ENCODE results near the gene FAM111A.

The FAM111A gene

DNA sequence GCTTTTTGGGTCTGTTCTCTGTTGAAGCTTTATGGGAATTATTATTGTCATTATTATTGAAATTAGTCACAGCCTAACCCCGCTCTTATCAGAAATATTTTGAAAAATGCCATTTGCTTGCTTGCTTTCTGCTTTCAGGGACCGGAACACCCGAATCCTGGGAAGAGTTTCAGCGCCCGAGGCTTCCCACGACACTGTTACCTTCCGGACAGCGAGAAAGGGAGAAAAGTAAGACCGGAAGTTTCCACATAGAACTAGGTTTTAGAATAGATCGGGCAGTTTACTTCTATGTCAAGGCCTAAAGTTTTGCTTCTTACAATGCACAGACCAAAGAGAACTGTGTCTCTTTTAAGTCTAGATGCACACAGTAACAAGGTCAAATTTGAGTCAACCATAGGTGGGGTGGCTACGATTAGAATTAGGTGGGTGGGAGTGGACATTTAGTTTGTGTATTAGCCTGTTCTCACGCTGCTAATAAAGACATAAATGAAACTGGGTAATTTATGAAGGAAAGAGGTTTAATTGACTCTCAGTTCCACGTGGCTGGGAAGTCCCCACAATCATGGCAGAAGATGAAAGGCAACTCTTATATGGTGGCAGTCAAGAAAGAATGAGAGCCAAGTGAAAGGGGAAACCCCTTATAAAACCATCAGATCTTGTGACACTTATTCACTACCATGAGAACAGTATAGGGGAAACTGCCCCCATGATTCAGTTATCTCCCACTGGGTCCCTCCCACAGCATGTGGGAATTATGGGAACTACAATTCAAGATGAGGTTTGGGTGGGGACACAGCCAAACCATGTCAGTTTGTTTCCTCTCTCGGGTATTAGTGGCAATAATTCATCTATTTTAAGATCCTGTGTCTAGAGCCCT lies 57.1 kb downstream of the FAM111A start:
- no peak for DNase-seq (ENCODE audit: low read depth in 2 of 2)

DNA sequence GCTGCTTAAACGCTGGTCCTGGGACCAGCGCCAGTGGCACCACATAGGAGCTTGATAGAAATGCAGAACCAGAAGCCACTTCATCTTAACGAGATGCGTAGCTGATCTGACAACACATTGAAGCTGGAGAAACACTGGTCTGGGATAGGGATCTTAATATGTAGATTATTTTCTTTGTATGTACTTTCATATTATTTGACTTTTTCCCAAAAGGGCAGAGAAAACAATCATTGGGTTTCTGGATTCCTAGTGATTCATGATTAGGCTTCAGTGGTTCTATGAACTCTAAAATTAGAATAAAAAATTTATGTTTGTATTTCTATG lies 57.7 kb downstream of the FAM111A start:
- no peak for DNase-seq (ENCODE audit: low read depth in 2 of 2)

DNA sequence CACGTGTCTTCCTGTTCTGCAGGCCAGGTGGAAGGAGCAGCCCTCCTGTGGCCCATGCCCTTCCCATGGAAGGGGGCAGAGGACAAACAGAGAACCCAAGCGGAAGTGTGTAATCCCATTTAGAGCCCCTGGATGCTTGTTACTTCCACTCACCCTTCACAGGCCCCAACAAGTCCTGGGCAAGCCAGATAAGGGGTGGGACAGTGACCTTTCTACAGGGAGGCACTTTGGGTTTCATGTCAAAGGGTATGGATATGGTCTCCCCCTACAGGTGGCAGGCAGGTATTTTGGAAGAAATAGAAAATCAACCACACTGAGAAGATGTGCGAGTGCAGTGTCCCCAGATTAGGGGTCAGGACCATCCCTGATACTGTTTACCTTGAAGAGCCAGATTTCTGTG lies 58.7 kb downstream of the FAM111A start:
- no peak for DNase-seq (ENCODE audit: low read depth in 2 of 2)

Measured in stimulated activated CD8-positive, alpha-beta memory T cell treated with anti-CD3 and anti-CD28 coated beads, Interleukin-7, amount 100 ng/mL, for 4 hours (primary cell).